Measurements from ENCODE around the gene SH3BP1. TPM values are rescaled to one million over a fixed set of nuclear protein-coding genes. Genes with fewer than 3 reads are reported as not detected.
A peak's percentile ranks its signal among the peaks of the same experiment; 100 is the strongest.

SH3BP1 gene
- total RNA-seq, 2 donors from 2014 or later, result 77.4 to 121 TPM

DNA sequence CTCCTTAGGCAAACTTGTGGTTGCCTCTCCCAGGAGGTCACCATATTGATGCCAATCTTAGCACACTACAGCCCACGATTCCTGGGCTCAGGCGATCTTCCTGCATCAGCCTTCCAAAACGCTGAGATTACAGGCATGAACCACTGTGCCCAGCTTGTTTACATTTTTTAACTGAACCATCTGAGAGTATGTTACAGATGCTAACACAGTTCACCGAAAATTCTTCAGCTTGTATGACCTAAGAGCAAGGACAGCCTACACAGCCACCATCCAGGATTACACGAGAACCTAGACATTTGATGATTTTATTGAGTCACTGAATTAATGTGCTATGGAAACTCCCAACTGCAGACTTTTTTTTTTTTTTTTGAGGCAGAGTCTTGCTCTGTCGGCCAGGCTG, 30.1 kb downstream of the SH3BP1 start:
- DNase-seq (no peak), ATAC-seq (no peak)
- intact Hi-C loops (cut with DNase I, micrococcal nuclease), result no loop called here

DNA sequence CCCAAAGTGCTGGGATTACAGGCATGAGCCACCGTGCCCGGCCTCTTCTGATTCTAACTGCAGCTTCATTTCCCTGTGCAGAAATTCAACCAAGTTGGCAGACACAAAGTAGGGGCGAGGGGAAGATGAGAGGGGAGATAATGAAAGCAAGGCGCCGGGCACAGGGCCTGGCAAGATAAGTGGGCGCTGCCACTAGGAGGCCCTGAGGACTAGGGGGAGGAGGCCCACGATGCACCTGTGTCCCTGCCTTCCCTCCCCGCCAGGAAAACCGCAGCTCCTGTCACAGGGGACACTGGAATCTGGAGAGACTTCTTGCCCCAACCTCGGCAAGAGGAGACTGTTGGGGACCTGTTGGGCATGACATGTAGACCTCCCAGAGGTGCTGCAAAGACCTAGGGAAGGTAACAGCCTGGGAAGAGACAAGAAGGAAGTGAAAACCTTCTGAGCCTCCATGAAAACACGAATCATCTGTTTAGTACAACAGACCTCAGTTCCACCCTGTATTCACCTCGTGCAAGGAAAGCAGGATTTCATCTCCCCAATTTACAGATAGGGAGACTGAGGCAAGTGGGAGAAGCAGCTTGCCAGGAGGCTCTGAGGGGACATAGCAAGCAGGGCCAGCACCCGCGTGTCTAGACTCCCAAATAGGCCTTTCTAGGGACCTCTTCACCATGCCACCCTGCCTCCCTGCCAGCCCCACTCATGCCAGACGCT, 32.9 kb downstream of the SH3BP1 start:
- DNase-seq (peak in 1 of 2 donors; percentile 27), ATAC-seq (no peak)
- intact Hi-C loops (cut with DNase I, micrococcal nuclease), result no loop called here

DNA sequence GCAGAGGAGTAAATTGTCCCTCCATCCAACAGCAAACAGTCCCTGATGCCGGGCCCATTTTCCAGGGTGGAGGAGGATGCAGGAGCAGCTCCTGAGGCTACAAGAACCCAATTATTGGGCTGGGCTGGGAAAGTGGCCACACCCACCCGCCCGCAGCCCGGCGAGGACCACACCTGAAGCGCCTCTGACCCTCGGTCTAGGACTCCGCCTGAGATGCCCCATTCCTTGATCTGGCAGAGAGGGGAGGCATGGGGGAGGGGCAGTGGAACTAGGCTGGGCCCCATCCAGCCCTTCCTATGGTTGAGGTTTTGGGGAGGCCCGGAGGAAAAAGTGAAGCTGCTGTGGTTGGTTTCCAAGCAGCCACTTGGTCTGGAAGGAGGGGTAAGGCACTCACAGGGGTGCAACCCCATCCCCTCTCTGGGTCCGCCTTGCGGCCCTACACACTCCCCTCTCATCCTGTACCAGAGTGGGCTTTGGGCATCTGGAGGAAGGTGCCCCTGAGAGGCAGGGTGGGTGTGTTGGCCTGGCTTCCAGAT, 33.5 kb downstream of the SH3BP1 start:
- ATAC-seq (peak; percentile 9), DNase-seq (peak in 1 of 2 donors; percentile 55)
- intact Hi-C loops (cut with DNase I, micrococcal nuclease), result no loop called here

DNA sequence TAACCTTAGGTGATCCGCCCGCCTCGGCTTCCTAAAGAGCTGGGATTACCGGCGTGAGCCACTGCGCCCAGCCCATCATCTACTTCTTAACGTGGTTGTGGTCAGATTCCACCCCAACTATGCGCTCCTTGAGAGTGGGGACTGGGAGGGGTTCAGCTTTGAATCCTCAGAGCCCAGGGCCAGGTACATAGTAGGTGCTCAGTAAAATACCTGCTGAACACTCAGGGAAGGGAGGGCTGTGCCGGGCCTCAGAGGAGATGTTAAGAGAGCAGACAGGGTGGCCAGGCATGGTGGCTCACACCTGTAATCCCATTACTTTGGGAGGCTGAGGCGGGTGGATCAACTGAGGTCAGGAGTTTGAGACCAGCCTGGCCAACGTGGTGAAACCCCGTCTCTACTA, 34.8 kb downstream of the SH3BP1 start:
- intact Hi-C loops (cut with DNase I, micrococcal nuclease), result no loop called here
- DNase-seq, result no peak
- ATAC-seq, result no peak

DNA sequence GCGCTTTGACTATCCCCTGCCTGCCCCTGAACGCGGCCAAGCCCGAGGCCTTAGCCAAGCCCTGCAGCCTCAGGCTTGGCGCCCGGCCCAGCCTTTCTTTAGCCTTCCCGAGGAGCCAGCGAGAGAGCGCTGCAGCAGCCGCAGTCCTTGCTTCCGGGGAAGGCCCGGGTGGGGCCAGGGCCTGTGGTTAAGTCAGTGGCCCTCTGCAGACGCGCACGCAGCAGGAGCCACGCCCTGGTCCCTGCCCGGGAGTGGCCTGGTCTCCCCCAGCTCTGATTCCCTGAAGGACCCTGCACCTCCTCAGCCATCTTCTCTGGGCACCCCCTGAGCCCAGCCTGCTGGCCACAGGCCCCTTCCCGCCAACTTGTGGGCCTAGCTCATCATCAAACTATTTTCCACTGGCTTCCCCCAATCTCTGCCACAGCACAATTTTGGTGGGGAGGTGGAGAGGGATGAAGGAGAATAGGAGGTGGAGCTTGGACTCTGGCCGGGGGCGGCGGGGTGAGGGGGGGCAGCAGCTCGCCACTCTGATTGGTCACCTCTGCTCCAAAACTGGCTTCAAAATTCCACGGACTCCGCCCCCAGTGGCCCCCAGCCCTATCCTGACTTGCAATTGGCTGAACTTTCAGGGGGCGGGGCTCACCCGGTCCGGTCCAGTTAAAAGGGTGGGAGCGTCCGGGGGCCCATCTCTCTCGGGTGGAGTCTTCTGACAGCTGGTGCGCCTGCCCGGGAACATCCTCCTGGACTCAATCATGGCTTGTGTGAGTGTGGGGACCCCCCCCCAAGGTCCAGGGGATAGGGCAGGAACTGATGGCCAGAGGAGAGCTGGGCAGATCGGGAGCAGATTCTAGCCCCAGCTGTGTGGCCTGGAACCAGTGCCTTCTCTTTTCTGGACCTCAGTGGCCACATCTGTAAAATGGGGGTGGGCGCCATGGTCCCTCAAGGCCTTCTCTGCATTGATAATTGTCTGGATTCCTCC, 35.8 kb downstream of the SH3BP1 start, which contains the start of gene LGALS1:
Gene LGALS1, plus strand, starts transcription at position 686 of the 979 bp plus-strand sequence. Its CDS starts 67 bp downstream, at position 753.
- peak; percentile 83 for ATAC-seq
- intact Hi-C loops (cut with DNase I, micrococcal nuclease), result no loop called here
- peak; percentile 94 to 96 for DNase-seq

DNA sequence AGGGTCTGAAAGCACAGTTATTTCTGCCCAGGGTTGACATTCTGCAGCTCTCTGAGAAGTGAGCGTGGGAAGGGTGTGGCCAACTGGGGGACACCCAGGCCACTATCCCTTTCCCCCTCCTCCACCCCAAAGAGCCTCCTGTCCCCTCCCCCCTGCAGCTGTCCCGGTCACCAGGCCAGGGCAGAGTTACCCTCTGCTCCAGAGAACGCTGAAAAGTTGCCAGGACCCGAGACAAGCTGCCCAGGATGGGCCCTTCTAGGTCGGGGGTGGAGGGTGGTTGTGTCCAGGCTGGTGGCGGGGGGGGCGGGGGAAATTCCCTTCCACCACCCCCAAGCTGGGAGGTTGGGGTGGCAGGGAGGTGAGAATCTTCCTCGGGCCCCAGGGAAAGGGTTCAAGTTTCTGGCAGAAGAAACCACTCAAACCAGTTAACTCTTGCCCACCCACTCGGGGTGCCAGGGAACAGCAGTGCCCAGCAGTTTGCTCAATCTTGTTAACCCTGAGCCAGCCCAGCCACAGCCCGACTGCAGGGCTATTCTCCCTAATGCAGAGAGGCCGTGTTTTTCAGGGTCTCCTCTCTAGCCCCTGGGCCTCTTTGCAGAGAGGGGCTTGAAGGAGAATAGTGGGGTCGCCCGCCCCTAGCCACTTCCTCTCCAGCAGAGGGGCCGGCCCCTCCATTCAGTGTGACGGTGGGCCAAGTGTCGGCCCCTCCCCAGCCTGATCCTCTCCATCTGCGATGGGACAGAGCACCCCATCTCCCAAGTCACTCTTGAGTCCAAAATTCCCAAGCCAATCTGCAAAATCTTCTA, 36.7 kb downstream of the SH3BP1 start:
- intact Hi-C loops (cut with DNase I, micrococcal nuclease), result no loop called here
- peak; percentile 4 for ATAC-seq
- DNase-seq, result peak; percentile 53 to 63

DNA sequence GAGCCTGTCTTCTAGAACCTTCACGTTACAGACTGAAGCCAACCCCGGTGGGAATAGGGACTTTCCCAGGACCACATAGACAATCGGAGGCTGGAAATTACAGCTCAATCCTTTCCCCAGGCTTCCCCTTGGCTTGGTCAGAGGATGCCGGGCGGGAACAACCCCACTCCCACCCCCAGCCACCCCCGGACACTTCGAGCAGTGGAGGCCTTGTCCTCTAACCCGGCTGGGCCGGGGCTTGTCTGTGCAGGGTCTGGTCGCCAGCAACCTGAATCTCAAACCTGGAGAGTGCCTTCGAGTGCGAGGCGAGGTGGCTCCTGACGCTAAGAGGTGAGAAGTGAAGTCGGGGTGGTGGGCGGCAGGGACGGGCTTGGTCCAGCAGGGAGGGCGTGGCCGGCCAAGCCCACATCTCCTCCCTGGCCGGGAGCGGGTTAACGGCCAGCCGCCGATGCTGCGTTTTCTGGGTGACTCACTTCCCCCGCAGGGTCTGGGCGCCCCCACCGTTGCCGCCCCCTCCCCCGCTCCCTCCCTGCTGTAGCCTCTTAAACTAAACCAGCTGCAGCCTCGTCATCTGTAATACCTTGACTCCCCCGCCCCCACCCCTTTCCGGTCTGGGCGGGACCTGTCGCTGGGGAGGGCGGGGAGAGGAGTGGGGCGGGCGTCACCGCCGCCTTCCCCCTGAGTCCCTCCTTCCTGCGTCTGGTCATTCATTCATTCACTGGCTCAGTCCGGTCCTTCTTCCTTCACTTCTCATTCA, 37.4 kb downstream of the SH3BP1 start:
- DNase-seq (peak; percentile 92 to 93), ATAC-seq (peak; percentile 72)
- intact Hi-C loops (cut with DNase I, micrococcal nuclease), result no loop called here

DNA sequence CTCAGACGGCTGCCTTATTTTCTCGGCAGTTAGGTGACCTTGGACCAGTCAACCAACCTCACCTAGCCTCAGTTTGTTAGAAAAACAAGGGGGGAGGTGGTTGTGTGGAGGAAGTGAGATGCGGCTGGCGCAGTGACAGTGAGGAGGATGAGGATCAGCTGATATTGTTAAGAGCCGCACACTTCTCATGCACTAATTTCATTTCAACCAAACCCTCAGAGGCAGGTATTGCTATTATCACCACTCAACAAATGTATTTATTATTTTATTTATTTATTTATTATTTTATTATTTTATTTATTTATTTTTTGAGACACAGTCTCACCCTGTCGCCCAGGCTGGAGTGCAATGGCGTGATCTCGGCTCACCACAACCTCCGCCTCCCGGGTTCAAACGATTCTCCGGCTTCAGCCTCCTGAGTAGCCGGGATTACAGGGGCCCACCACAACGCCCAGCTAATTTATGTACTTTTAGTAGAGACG, 38.1 kb downstream of the SH3BP1 start:
- DNase-seq (no peak), ATAC-seq (no peak)
- intact Hi-C loops (cut with DNase I, micrococcal nuclease), result no loop called here

DNA sequence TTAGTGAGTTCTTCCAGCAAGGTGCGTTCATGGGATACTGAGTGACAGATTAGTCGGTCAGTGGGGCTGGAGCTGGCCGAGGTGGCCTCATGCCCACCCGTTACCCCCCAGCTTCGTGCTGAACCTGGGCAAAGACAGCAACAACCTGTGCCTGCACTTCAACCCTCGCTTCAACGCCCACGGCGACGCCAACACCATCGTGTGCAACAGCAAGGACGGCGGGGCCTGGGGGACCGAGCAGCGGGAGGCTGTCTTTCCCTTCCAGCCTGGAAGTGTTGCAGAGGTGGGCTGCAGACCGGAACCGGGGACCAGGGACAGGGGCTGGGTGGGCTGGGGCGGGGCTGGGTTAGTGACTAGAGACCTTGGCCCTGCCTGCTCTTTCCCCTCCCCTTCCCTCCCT, 38.9 kb downstream of the SH3BP1 start:
- ATAC-seq (no peak), DNase-seq (no peak)
- intact Hi-C loops (cut with DNase I, micrococcal nuclease), result no loop called here

DNA sequence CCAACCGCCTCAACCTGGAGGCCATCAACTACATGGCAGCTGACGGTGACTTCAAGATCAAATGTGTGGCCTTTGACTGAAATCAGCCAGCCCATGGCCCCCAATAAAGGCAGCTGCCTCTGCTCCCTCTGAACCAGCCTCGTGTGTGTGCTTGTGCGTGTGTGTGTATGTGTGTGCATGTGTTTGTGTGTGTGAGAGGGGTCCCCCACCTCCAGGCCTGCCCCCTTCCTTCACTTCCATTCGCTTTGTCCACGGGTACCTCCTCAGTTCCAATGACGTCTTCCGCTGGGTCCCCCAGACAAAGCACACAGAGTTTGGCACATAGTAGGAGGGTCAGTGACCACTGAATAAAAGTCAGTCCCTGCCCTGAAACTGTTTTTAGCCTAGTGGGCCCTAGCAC, 40.2 kb downstream of the SH3BP1 start:
- intact Hi-C loops (cut with DNase I, micrococcal nuclease), result loop anchor here in 1 of 2 donors (2.0 to 10.0 kb wide), 3 partner anchors 37 to 57 kb away; no protein-coding TSS in a partner anchor

DNA sequence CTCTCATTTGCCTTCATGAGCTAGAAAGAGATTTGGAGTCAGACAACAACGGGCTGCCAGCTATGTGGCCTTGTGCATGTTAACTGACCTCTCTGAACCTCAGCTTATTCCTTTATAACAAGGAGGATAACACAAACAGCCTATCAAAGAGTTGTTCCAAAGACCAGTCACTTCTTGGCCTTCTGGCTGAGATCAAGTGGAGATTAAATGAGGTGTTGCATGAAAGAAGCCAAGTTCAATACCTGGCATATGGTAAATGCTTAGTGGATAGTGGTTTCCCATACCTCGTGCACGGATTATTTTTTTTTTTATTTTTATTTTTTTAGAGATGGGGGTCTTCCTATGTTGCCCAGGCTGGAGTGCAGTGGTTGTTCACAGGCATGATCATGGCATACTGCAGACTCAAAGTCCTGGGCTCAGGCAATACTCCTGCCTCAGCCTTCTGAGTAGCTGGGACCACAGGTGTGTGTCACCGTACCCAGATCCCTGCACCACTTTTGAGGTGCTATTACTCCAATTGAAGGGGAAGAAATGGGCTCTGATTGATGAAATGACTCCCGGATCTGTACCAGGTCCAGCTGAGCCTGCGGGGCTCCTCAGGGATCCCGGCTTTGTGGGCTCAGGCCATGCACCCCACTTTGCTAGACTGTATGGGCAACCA, 40.9 kb downstream of the SH3BP1 start:
- DNase-seq (no peak), ATAC-seq (no peak)
- intact Hi-C loops (cut with DNase I, micrococcal nuclease), result loop anchor here in 1 of 2 donors (2.0 to 10.0 kb wide), 3 partner anchors 38 to 58 kb away; no protein-coding TSS in a partner anchor

More for the DNA sequence above, 40.2 kb downstream of the SH3BP1 start:
- no peak for ATAC-seq
- DNase-seq, result no peak

DNA sequence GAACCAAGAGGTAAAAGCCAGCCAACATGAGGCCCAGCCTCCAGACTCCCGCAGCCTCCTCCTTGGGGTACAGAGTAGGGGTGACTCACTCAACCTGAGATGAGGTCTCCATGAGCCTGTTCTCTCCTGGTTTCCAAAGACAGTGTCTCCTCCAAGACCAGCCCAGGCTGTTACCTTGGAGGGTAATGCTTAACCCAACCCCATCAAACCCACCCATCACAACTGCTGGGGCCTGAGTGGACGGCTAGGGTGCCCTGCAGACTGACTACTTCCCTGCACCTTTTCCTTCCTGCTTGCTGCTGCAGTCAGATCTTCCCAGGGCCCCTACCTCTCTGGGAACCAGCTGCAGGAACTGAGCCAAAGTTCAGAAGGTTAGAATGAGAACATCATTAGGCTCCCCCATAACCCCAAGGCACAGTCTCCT, 41.5 kb downstream of the SH3BP1 start:
- intact Hi-C loops (cut with DNase I, micrococcal nuclease), result loop anchor here in 1 of 2 donors (2.0 to 10.0 kb wide), 3 partner anchors 38 to 59 kb away; no protein-coding TSS in a partner anchor
- no peak for DNase-seq

DNA sequence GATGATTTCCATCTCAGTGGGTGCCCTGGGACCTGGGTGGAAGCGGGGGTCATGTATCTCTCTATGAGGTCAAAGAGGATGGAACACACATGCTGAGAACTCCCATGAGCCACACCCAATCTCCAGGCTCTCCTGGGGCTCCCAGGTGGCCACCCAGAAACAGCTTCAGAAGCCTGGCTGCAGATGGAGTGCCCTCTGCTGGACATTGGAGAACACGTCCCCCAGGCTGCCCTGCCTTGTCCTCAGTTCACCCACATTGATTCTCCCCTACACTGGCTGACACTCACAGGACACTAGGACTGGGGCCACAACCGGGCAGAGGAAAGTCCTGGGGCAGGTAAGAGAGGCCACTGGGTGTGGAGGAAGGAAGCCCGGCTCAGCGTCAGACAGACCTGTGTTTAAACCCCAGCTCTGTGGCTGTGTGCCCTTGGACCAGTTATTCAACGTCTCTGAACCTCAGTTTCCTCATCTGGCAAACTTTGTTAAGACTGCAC, 42.1 kb downstream of the SH3BP1 start:
- intact Hi-C loops (cut with DNase I, micrococcal nuclease), result loop anchor here in 1 of 2 donors (2.0 to 10.0 kb wide), 3 partner anchors 39 to 59 kb away; no protein-coding TSS in a partner anchor
- peak; percentile 38 for ATAC-seq
- peak; percentile 81 to 87 for DNase-seq

More for the DNA sequence above, 41.5 kb downstream of the SH3BP1 start:
- no peak for ATAC-seq

DNA sequence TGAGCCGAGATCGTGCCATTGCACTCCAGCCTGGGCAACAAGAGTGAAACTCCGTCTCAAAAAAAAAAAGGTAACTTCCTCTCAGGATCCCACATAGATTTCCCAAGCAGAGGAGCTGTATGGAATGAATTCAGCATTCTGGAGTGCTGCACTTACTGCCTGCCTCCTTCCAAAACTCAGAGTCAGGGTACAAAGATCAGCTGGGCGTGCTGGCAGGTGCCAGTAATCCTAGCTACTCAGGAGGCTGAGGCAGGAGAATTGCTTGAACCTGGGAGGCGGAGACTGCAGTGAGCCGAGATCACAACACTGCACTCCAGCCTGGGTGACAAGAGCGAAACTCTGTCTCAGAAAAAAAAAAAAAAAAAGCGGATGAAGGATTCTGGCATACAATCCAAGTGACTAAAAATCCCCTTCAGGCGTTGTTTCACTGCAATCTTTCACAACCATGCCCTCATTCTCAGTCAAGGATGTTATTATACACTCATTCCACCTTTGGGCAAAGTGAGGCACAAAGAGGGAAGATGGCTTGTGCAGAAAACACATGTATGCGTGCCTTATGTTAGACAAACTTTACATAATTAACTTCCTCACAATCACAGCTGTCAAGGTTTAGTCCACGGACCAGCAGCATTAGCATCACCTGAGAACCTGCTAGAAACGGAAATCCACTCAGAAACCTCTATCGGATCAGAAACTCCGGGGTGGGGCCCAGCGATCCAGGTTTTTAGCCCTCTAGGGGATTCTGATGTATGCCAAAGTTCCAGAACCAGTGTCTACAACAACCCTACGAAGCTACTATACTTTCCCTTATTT, 45.5 kb downstream of the SH3BP1 start:
- ATAC-seq (peak; percentile 53), DNase-seq (peak; percentile 68 to 80)
- intact Hi-C loops (cut with DNase I, micrococcal nuclease), result loop anchor here in 1 of 2 donors (5.0 to 10.0 kb wide), 2 partner anchors 50 to 63 kb away; no protein-coding TSS in a partner anchor
